Left ventricle myocardium superior (tissue), 1 donor: ENCODE results near the gene FAM24A. TPM values are rescaled to one million over a fixed set of nuclear protein-coding genes. Genes with fewer than 3 reads are reported as not detected.

ENCODE experiments used
- ATAC-seq: fragments of 200-7000 bp; cut with Tn5 transposase; one replicate; pipeline ENCODE4 v1.9.1; 2020; ENCODE audit warnings: mild to moderate bottlenecking, moderate library complexity
- DNase-seq: peaks from one replicate; pipeline ENCODE4 v3.0.0-alpha.2; 2020
- intact Hi-C: fragments of 100-400 bp; cut with micrococcal nuclease; formaldehyde crosslinking; loops from one replicate; pipeline ENCODE4 v1.11.0; 2022
- total RNA-seq: library from RNA; stranded (reverse); fragmentation: NEBNext Ultra II Directional; extraction: Animal tissue kit (Norgen Biotek cat#: 25700); gene quantifications from one replicate; pipeline ENCODE4 v1.2.1, GENCODE V29; 2021
- donor health status: DM: no; HTN: yes; CAD: no; lungs with severe emphysema.

The FAM24A gene
- total RNA-seq, 1 donor from 2014 or later, result not detected

DNA sequence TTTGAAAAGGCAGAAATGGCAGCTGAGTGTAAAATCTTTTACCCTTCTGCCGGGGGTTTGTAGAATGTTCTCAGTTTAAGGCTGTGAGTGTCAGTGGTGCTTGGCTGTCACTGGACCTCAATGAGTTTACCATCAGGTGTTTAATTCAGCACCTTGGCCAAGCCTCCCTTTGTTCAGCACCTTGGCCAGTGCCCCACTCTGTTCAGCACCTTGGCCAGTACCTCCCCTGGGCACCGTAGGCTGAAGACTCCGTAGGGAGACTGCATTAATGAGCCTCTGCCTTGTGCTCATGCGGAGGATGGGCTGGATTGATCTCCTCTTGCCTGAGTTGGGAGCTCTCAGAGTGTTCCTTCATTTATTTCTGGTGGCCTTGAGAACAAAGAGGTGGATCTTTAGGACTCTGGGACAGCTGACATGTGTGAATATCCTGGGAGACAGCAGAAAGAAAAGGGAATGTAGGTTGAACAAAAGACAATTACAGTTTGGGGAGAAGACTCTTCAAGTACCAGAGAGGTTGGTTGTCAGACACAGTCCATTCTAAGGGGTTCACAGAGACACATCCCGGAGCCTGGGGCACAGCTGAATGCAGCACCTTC, 1.6 kb downstream of the FAM24A start:
- intact Hi-C loops, result no loop called here
- ATAC-seq, result peak; percentile 52
- peak; percentile 48 for DNase-seq

DNA sequence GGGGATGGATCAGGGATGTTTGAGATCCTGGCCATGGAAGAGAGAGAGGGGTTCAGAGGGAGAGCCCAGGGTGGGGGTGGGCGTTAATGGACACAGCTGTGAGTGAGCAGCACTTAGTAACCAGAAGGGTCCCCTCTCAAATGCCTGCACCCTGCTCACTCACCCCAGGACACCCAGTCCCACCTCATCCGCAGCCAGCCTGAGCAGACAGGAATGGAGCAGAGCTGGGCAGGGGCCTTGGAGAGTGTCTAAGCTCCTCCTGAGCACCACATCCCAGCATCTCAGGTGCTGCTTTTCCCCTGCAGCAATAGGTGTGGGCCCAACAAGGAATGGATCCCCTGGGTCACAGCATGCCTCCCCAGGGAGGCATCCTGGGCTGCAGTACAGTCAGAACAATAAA, 5.3 kb downstream of the FAM24A start:
- DNase-seq, result no peak
- no peak for ATAC-seq
- intact Hi-C loops, result no loop called here

DNA sequence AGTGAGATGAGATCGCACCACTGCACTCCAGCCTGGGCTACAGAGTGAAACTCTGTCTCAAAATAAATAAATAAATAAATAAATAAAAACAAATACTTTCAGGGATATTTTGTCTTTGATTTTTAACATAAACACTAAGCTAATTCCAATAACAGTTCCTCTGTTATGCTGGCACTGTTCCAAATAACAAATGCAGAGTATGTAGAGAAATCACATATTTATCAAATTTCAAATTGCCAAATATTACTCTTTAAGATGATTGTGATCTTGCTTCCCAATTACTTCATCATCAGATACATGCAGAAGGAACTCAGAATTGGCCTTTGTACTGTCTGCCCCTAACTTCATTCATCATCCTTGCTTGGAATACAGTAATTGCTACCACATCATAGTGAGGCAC, 19.7 kb downstream of the FAM24A start:
- ATAC-seq, result no peak
- no peak for DNase-seq
- intact Hi-C loops, result no loop called here

DNA sequence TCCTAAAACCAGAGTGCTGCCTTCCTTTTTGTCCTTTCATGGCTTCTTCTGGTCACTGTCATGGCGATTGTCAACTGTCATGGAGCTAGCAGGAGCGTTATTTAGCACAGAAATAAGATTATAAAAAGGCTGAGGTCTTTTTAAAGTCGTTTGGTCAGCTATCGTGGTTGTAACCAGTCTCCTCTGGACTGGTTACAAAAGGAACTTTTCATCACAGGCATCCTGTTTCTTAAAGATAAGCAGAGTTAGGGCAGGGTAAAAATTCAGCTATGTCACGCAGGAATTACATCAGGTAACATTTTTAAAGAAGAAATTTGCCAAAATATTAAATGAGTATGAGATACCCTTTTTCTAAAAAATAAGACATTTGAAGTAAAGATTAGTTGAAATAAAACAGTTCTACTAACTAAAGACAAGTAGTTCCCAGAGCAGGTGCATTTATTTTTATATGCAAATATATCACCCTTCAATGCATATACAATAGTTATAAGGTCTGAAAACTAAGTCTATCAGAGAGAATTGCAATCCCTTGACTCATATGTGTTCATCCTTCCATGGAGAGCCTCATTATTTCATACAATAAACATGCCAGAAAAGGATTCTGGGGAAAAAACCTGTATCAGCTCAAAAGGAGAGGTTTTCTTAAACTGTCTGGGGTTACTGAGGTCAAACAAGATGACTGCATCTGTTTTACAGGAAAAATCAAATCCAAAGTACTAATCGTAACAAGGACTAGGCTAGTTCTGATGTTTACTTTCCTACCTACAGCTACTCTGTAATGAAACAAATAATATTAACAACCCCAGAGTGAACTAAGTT, 20.9 kb downstream of the FAM24A start:
- ATAC-seq (no peak), DNase-seq (no peak)
- intact Hi-C loops, result no loop called here

DNA sequence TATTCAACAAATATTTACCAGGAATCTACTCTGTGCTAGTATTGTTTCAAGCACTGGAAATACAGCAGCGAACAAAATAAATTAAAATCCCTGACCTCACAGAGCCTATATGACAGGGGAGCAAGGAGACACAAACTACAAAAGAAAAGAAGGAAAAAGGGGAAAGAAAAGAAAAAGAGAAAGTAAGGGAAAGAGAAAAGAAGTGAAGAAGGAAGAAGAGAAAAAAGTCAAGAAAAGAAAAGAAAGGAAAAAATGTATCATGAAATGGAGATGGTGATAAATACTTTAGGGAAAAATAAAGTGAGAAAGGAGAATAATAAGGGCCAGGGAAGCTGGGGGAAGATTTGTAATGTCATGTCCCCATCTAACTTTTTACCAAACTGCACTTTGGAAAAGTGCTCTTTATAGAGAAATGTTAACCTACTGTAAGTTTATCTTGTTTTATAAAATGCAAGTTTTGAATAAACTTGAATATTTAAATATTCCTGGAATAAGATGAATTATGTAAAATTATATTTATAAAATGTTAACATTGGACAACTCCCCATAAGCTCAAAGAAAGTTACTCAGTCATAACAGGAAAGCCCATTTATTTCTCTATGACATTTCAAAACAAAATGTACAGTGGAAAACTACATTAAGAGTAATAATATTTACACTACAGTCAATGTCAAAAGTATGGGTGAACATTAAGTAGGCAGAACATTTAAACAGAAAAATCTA, 28.9 kb downstream of the FAM24A start:
- ATAC-seq (no peak), DNase-seq (no peak)
- intact Hi-C loops, result no loop called here

DNA sequence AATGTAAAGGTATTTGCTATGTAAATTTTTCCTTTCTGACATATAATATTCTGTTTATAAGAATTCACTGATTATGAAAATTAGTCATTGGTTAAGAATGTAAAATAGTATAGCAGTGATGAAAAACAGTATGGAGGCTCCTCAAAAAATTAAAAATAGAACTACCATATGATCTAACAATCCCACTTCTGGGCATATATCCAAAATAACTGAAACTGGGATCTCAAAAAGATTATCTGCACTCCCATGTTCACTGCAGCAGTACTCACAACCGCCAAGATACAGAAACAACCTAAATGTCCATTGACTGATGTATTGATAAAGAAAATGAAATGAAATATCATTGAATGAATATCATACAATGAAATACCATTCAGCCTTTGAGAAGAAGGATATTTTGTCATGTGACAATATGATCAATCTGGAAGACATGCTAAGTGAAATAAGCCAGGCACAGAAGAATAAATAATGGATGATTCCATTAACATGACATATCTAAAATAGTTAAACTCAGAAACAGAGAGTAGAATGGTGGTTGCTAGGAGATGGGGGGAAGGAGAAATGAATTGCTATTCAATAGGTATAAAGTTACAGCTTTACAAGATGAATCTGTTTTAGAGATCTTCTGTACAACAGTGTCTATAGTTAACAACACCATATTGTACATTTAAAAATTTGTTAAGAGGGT, 29.6 kb downstream of the FAM24A start:
- intact Hi-C loops, result no loop called here
- ATAC-seq (no peak), DNase-seq (no peak)

DNA sequence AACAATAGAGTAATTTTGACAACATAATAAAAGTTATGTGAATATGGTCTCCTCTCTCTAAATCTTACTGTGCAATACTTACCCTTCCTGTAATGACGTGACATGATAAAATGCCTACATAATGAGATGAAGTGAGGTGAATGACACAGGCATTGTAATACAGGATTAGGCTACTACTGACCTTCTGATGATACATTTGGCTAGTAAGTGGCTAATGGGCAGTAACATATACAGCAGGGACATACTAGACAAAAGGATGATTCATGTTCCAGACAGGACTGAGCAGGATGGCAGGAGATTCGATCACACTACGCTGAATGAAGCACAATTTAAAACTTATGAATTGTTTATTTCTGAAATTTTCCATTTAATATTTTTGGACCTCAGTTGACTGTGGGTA, 38.9 kb downstream of the FAM24A start:
- ATAC-seq, result no peak
- intact Hi-C loops, result no loop called here
- DNase-seq, result no peak

DNA sequence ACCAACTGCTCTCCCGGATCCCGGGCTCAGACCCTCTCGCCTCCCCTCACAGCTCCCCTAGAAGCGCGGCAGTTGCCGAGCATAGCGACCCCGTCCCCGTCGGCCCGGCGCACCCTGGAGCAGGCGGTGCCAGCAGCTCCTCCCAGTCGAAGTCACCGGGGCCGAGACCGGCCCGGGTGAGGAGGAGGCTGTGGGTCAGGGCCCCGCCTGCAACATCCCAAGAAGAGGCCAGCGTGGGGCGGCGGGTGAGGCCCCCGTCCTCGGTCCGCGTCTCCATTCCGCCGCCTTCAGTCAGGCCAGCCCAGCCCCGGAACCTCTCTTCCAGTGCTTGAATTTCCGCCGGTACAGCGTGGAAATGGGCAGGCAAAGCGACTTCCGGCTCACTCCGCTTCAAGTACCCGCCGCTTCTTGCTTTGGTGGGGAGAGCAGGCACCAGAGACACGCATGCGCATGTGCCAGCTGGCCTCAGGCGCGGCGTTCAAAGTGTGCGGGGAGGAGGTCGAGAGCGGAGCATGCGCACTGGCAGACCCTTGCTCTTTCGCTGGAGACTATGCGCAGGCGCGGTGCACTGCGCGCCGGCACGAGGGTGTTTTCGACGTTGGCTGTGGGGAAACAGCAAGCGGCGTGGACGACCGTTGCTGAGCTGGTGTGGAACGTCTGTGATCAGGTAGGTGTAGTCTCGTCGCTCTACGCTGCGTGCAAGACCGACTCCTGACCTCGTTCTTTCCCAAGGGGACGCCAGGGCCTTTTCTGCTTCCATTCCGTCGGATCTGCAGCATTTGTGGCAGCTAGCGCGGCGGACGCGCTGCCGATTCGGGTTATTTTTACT, 43.7 kb downstream of the FAM24A start, which contains the start of gene C10orf88:
TSS of gene C10orf88 (minus strand) at position 326 of the 829 bp plus-strand sequence. CDS start at position 277, 49 bp downstream.
- peak; percentile 100 for ATAC-seq
- DNase-seq, result peak; percentile 98
- intact Hi-C loops, result no loop called here

DNA sequence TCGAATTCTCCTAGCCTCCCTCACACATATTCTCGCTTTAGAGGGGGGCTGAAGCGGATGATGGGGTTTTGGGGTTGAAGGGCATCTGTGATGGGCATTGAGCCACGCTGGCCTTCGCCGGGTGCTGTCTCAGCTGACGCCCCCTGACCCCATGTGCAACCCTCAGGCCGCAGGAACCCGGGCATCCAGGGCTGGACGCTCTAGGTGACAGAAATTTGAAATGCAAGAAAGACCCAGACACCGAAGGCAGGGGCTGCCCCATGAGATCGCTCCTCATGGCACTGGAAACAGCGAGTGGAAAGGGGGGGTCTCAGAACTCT, 44.3 kb downstream of the FAM24A start:
- ATAC-seq (no peak), DNase-seq (no peak)
- intact Hi-C loops, result no loop called here

DNA sequence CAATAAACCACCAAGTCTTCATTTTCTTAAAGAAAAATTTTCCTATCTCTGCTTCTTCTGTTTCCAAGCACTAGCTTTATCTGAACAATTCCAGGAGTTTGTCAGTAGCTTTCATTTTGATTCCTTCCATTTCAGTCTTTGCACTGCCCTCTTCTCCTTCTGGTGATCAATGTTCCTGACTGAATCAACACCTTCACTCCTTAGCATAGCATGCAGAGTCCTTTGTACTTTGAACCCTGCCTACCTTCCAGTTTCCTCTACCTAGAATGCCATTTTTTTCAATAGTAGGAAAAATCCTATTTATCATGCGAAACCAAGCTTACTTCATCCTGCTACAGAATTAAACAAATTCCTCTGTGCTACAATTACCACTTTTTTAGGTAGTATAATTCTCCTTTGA, 45.5 kb downstream of the FAM24A start:
- no peak for ATAC-seq
- intact Hi-C loops, result no loop called here
- DNase-seq, result no peak

DNA sequence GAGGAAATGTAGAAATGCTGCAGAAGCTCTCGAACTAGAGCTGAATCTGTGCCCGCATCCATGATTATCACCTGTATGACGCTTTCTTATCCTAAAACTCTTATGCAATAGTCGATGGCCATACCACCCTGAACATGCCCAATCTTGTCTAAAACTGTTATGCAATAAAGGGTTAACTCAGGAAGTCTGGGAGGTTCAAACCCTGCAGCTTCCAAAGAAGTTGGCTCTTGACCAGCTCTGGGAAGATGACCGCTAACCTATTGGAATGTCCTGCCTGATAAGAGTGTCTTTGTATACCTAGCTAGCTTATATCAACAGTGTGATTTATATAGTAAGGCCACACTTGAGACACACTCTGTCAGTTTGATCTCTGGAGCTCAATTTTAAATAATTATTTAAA, 47.1 kb downstream of the FAM24A start:
- ATAC-seq, result no peak
- no peak for DNase-seq
- intact Hi-C loops, result no loop called here

DNA sequence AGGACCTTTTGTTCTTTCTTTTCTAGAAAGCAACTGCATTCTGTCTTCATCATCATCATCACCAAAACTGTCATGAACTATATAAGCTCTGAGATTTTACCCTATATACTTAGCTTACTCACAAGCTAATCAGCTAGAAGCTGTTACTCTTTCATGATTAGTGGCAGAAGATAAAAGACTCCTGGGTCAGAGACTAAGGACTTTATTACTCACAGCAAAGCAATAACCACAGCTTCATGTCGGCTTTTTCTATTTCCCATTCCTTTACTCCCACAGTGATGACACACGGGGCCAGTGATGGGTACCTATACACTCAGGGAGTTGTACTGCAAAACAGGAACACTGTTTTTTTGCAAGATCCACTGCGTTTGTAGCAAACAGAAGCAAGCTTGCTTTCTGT, 52.0 kb downstream of the FAM24A start:
- intact Hi-C loops, result no loop called here
- DNase-seq (no peak), ATAC-seq (no peak)

Other genes starting within 250 kb of the FAM24A start
- not detected for gene C10orf120, start 210.8 kb upstream of the FAM24A start, total RNA-seq
- 0.12 TPM for gene CUZD1, start 64.8 kb upstream of the FAM24A start, total RNA-seq
- gene FAM24B, start 31.0 kb upstream of the FAM24A start, total RNA-seq, result 0.47 TPM
- 5.0 TPM for gene C10orf88, start 43.6 kb downstream of the FAM24A start, total RNA-seq
- 2.3 TPM for gene PSTK, start 69.8 kb downstream of the FAM24A start, total RNA-seq
- gene IKZF5, start 98.2 kb downstream of the FAM24A start, total RNA-seq, result 10.8 TPM
- 99.5 TPM for gene ACADSB, start 98.4 kb downstream of the FAM24A start, total RNA-seq
- not detected for gene HMX3, start 225.4 kb downstream of the FAM24A start, total RNA-seq
- not detected for gene HMX2, start 237.5 kb downstream of the FAM24A start, total RNA-seq
- gene BUB3, start 243.8 kb downstream of the FAM24A start, total RNA-seq, result 40.0 TPM